Fibroblast of lung (primary cell): ENCODE data around the gene MEPE.

ENCODE experiments used
- EZH2 ChIP-seq: IDR thresholded peaks from 2 replicates; pipeline ENCODE4 v1.5.1; 2012; ENCODE audit warnings: low read length, control low read depth, mild to moderate bottlenecking; ENCODE audit errors: missing control alignments
- TF ChIP-seq, protein P1 (sequence below), 2 donors: IDR thresholded peaks in 1 of 2; conservative IDR thresholded peaks in 1 of 2; 1 replicate in 1 of 2; 2 replicates in 1 of 2; pipeline ENCODE4 v1.5.1; 2011 to 2012; ENCODE audit warnings: low read length in 2 of 2, control low read depth in 1 of 2, inconsistent platforms in 1 of 2, low read depth in 1 of 2, mild to moderate bottlenecking in 1 of 2

DNA sequence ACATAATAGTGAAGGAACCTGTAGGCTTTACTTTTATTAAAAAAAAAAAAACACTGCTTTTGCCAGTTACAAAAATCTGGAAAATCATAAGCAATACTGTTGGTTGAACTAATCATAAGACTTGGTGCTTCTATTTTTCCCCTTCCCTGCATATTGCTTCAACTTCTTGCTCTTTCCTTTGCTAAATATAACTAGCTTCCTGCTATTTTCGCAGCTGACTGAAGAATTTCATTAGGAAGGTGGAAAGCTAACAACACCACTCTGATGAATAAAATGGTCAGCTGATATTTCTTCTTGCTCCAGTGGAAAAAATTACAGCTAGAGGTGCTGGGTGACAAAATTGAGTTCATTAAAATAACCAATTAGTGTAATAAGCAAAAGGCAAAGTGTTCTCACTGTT, 39.3 kb downstream of the MEPE start:
- TF ChIP-seq, protein P1, sequence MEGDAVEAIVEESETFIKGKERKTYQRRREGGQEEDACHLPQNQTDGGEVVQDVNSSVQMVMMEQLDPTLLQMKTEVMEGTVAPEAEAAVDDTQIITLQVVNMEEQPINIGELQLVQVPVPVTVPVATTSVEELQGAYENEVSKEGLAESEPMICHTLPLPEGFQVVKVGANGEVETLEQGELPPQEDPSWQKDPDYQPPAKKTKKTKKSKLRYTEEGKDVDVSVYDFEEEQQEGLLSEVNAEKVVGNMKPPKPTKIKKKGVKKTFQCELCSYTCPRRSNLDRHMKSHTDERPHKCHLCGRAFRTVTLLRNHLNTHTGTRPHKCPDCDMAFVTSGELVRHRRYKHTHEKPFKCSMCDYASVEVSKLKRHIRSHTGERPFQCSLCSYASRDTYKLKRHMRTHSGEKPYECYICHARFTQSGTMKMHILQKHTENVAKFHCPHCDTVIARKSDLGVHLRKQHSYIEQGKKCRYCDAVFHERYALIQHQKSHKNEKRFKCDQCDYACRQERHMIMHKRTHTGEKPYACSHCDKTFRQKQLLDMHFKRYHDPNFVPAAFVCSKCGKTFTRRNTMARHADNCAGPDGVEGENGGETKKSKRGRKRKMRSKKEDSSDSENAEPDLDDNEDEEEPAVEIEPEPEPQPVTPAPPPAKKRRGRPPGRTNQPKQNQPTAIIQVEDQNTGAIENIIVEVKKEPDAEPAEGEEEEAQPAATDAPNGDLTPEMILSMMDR (conservative IDR thresholded peaks at IDR 0.05 in 1 of 2, IDR thresholded peaks at IDR 0.05 in 1 of 2; ENCODE audit: low read depth in 1 of 2, low read length in 2 of 2), result no peak
- no peak for TF ChIP-seq EZH2
